Transverse colon (tissue), 3 donors: ENCODE data around the gene MPND.

Experiments
- EP300 ChIP-seq: sonication (generic); formaldehyde crosslinking; IDR thresholded peaks from one replicate; pipeline ENCODE4 v1.6.1; 2017; ENCODE audit warnings: antibody characterized with exemption, low read depth
- POLR2A ChIP-seq: fragments of 450-650 bp; IDR thresholded peaks from one replicate; pipeline ENCODE4 v1.6.1; 2016; ENCODE audit warnings: antibody characterized with exemption, mild to moderate bottlenecking, moderate library complexity
- TF ChIP-seq, protein P1 (sequence below), 5 experiments: fragments of 200-600 bp in 3 of 5; fragments of 450-650 bp in 2 of 5; sonication (generic) in 3 of 5; IDR thresholded peaks; 1 replicate in 2 of 5; 2 replicates in 3 of 5; pipeline ENCODE4 v1.5.1; 2016 to 2017; ENCODE audit warnings: antibody characterized with exemption in 5 of 5, inconsistent platforms in 3 of 5, mild to moderate bottlenecking in 2 of 5, moderate library complexity in 1 of 5

DNA sequence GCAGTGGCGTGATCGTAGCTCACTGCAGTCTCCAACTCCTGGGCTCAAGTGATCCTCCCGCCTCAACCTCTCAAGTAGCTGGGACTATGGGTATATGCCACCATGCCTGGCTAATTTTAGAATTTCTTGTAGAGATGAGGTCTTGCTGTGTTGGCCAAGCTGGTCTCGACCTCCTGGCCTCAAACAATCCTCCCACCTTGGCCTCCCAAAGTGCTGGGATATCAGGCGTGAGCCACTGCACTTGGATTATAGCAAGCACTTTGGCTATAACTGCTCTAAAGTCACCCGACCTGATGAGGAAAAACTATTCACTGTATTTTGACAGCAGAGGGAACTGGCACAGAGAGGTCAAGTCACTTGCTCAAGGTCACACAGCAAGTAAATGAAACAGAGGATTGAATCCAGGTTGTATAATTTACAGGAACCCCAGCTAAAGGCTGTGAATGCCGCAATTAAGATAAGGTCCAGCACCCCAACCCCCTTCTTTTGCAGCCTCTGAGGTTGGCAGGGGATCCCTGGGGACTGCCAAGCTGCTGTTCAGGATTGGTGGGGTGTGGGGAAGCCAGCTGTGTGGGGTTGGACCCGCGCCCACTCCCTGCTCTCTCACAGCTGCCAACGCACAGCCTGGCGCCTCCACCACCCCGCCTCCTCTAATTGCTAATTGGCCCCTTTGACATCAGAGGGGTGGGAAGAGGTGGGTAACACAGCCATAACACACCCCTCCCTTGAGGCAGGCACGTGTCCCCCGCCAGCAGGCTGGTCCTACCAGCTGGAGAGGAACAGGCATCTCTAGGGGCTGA is 47.2 kb upstream of the MPND start:
- TF ChIP-seq, protein P1, sequence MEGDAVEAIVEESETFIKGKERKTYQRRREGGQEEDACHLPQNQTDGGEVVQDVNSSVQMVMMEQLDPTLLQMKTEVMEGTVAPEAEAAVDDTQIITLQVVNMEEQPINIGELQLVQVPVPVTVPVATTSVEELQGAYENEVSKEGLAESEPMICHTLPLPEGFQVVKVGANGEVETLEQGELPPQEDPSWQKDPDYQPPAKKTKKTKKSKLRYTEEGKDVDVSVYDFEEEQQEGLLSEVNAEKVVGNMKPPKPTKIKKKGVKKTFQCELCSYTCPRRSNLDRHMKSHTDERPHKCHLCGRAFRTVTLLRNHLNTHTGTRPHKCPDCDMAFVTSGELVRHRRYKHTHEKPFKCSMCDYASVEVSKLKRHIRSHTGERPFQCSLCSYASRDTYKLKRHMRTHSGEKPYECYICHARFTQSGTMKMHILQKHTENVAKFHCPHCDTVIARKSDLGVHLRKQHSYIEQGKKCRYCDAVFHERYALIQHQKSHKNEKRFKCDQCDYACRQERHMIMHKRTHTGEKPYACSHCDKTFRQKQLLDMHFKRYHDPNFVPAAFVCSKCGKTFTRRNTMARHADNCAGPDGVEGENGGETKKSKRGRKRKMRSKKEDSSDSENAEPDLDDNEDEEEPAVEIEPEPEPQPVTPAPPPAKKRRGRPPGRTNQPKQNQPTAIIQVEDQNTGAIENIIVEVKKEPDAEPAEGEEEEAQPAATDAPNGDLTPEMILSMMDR (IDR thresholded peaks at IDR 0.05) = no peak
- no peak for TF ChIP-seq EP300
- TF ChIP-seq POLR2A = no peak
